ENCODE data around the gene NFYC.

NFYC gene

GRCh38 chr1:40806731-40807695 is 115.5 kb downstream of the NFYC start:
- TF ChIP-seq CTCF (IDR thresholded peaks at IDR 0.05; ENCODE audit: insufficient read depth, low read length, missing control alignments) = no peak
- no peak for DNase-seq (ENCODE audit: low read depth, low spot score)
- ChIA-PET POLR2A (interaction anchor here (0.7 kb wide), 1 partner anchor 116 kb away, joined by 3 read pairs; the partner anchor contains the start of gene NFYC), CTCF (interaction anchor here (0.6 to 3.4 kb wide), 4 partner anchors 17 to 44 kb away, joined by 3 to 11 read pairs (median 3); no protein-coding TSS in a partner anchor)
- no peak overlapping the region for H3K4me3 ChIP-seq (ENCODE audit: low read depth, low read length)

- no peak overlapping the region for H3K4me3 ChIP-seq (ENCODE audit: low read depth, low read length)
- DNase-seq (ENCODE audit: low read depth, low spot score) = no peak
- no peak for TF ChIP-seq CTCF (IDR thresholded peaks at IDR 0.05; ENCODE audit: insufficient read depth, low read length, missing control alignments)
- ChIA-PET CTCF (interaction anchor here (1.1 to 3.4 kb wide), 2 partner anchors 34 to 201 kb away, joined by 3 to 11 read pairs; no protein-coding TSS in a partner anchor), POLR2A (no interaction called here)
Measured at GRCh38 chr1:40808002-40808401, 116.5 kb downstream of the NFYC start.

GRCh38 chr1:40808444-40808843 is 116.9 kb downstream of the NFYC start:
- no peak for TF ChIP-seq CTCF (IDR thresholded peaks at IDR 0.05; ENCODE audit: insufficient read depth, low read length, missing control alignments)
- ChIA-PET CTCF (interaction anchor here (1.0 to 3.4 kb wide), 3 partner anchors 8 to 201 kb away, joined by 3 to 11 read pairs (median 3); no protein-coding TSS in a partner anchor), POLR2A (no interaction called here)
- DNase-seq (ENCODE audit: low read depth, low spot score) = no peak
- no peak overlapping the region for H3K4me3 ChIP-seq (ENCODE audit: low read depth, low read length)

GRCh38 chr1:40808909-40809308 is 117.4 kb downstream of the NFYC start:
- ChIA-PET CTCF (interaction anchor here (1.0 to 3.4 kb wide), 3 partner anchors 8 to 202 kb away, joined by 3 to 11 read pairs (median 3); no protein-coding TSS in a partner anchor), POLR2A (no interaction called here)
- DNase-seq (ENCODE audit: low read depth, low spot score) = no peak
- no peak for TF ChIP-seq CTCF (IDR thresholded peaks at IDR 0.05; ENCODE audit: insufficient read depth, low read length, missing control alignments)
- no peak overlapping the region for H3K4me3 ChIP-seq (ENCODE audit: low read depth, low read length)

- DNase-seq (ENCODE audit: low read depth, low spot score) = no peak
- CTCF ChIA-PET = interaction anchor here (1.5 kb wide), 1 partner anchor 37 kb away, joined by 4 read pairs; no protein-coding TSS in a partner anchor
- POLR2A ChIA-PET = no interaction called here
- H3K4me3 ChIP-seq (ENCODE audit: low read depth, low read length) = no peak overlapping the region
- TF ChIP-seq CTCF (IDR thresholded peaks at IDR 0.05; ENCODE audit: insufficient read depth, low read length, missing control alignments) = no peak
Measured at GRCh38 chr1:40810927-40811326, 119.4 kb downstream of the NFYC start.

GRCh38 chr1:40815420-40815819 is 123.9 kb downstream of the NFYC start:
- no peak for TF ChIP-seq CTCF (IDR thresholded peaks at IDR 0.05; ENCODE audit: insufficient read depth, low read length, missing control alignments)
- ChIA-PET POLR2A (no interaction called here), CTCF (interaction anchor here (0.6 kb wide), 1 partner anchor 205 kb away, joined by 3 read pairs; no protein-coding TSS in a partner anchor)
- no peak overlapping the region for H3K4me3 ChIP-seq (ENCODE audit: low read depth, low read length)
- no peak for DNase-seq (ENCODE audit: low read depth, low spot score)
